ENCODE results near the gene COL4A2. TPM values are rescaled to one million over a fixed set of nuclear protein-coding genes. Genes with fewer than 3 reads are reported as not detected.
A peak's percentile ranks its signal among the peaks of the same experiment; 100 is the strongest.

Gene COL4A2
- polyA plus RNA-seq, 12 donors: 347 to 994 (median 444) TPM

DNA sequence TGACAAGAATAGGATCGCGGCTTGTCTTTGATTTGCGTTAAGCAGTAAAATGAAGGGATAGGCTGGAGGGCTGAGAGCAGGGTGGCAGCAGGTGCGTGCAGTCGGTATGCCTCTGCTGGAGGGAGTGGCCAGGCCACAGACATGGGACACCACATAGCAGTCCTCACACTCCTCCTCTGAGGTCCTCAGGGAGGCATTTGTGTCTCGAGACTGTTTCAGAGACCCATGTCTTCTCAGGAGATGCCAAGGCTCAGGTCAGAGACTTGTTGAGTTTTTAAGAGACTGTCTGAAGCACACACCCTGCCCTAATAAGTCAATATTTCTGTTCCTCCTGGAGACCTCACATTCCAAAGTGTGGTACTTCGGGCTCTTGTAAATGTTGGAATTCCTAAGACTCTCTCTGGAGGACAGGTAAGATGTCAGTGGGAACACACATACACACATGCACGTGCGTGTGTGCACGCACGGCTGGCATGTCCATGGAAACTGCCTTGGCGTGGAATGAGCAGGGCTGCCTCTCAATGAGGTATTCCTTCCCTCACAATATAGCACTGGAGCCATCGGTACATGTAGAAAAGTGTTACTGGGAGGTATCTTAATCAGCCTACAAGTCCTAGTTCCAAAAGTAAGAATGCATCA, 46.4 kb downstream of the COL4A2 start:
- DNase-seq: no peak

GRCh38 chr13:110354123-110354627, 47.1 kb downstream of the COL4A2 start:
- DNase-seq: no peak

- DNase-seq: no peak
Observed at GRCh38 chr13:110354715-110355473, 47.8 kb downstream of the COL4A2 start.

DNA sequence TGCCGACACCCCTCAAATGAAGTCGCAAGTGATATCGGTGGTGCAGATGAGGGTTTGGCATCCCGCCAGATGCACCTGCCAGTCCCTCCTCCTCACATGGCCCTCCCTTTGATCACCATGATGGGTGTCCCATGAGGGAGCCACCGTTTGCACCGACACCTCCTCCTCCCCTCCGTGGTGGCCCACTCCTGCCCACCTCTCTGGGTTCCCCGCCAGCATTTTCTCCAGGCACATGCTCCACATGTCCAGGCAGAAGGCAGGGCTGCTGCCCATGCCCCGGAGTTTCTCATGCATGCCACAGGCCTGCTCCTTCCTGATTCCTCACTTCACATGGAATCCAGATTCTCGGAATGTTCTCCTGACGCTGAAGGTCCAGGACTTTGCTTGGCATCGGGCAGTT, 49.3 kb downstream of the COL4A2 start:
- no peak for DNase-seq

DNA sequence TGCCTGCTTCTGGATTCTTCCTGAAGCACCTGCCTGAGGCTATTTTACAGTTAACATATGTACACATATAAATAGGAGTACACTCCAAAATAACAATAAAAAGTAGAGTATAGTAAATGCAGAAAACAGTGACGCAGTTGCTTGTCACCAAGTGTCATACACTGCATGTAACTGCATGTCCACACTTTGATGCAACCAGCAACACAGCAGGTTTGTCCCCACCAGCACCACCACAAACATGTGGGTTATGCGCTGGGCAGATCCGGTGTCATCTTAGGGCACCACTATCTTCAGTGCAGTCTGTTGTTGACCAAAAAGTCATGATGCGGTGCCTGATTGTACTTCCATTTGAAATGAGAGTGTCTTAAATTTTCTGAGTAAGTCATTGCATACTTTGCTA, 51.3 kb downstream of the COL4A2 start:
- DNase-seq: no peak

- DNase-seq: no peak
Observed at GRCh38 chr13:110359840-110360301, 52.8 kb downstream of the COL4A2 start.

DNA sequence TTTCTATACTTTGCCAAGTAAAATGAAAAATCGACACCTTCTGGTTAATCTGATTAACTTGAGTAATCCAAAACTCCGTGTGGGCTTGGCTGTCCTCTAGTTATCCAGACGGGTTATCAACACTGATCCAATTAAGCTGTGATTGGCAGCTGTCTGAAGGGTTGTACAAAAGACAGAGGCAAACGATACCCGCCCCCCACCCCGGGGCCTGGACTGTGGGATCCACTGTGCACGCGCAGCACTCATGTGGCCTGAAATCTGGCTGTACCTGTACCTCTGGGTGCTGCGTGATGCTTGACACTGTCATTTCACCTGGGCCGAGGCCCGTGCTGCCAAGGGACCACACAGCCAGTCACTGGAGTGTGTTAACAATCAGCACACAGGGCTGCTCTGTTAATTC, 53.5 kb downstream of the COL4A2 start:
- no peak for DNase-seq

DNA sequence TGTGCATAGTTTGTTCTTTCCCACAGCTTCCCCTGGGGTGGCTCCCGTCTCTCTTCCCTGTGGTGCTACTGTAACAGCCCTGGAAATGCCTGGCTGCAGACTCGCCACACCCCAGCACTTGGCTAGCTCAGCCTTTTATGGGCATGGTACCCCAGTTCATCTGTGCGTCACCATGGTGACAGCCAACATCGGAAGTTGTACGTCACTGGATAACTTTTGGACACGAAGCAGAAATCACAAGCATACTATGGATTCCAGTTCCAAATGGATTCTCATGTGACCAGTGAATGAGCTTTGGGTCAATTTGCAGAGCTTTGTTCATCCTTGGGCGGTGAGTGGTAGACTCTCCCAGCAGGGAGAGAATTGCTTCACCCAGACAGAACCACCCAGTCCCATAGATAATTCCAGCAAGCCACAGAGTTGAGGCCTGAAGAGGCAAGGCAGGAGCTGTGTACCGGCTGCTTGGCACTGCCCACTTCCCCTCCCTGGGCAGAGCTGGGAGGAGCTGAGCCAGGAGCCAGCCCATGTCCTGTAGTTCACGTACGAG, 54.4 kb downstream of the COL4A2 start:
- peak; percentile 60 for DNase-seq

DNA sequence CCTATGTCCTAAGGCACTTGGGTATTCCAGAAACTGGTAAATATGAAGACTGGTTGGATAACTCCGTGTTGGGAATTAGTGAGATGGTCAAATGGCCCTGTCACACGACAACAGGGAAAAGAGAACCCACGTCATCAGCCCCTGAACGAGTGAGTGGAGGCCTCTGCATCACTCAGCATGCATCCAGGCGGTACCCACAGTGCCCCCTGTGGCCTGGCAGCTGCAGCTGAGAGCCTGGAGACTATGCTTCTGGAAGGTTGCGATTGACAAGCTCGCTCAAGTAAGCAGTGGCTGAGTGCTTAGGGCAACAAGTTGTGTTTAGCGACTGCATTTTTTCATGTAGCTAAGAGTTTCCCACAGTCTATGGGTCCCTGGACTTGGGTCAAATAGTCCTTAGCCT, 55.9 kb downstream of the COL4A2 start:
- no peak for DNase-seq

DNA sequence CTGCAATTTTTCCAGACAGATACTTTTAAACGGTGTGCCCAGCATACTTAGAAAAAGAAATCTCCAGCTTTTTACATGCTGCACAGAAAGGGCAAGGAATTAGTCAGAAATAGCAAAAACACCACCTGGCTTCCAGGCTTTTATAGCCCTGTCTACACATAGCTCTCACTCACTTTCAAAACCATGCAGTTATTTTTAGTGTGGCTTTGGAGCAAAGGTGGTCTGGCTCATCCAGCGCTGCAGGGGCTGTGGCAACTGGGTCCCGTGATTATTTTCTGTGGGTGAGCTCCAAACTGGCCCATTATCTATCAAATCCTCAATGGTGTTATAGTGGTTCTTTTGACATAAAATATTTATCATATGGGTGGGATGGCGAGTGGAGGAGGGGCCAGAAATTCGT, 57.0 kb downstream of the COL4A2 start:
- DNase-seq: no peak

- DNase-seq: no peak
Observed at GRCh38 chr13:110365876-110366275, 58.8 kb downstream of the COL4A2 start.

GRCh38 chr13:110366733-110367132, 59.6 kb downstream of the COL4A2 start:
- DNase-seq: no peak

DNA sequence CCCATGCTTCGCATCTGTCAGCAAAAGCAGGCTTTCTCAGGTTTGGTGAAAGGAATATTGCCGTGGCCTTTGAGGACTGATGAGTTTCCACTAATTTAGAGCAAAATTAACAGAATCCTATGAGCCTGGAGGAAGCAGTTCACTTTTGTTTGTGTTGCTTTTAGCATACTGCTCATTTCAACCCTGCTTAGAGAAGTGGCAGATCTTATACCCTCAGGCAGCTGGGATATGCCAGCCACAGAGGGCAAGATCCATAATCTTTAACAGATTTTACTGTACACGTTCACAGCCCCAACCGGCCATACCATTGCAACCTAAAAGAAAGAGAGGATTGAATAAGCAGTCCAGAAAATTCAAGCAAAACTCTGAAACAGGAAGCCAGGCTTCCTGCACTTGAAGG, 60.5 kb downstream of the COL4A2 start:
- DNase-seq: no peak

GRCh38 chr13:110368408-110368807, 61.3 kb downstream of the COL4A2 start:
- no peak for DNase-seq

DNA sequence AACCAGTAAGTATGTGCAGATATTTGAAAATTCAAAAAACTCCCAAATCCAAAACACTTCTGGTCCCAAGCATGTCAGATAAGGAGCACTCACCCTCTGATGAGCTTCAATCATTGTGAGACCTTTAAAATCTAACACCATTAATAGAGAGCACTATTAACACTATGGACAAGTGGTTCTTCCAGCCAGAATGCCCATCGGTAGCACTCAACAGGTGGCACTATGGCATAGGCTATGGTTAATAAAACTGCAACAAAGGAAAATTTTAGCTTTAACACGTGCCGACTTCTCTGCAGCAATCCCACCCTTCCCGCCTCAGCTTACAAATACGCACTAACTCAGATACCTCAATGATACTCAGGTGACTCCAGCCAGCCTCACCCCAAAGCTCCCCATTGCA, 62.3 kb downstream of the COL4A2 start:
- no peak for DNase-seq

- no peak for DNase-seq
Observed at GRCh38 chr13:110371550-110372465, 64.7 kb downstream of the COL4A2 start.

DNA sequence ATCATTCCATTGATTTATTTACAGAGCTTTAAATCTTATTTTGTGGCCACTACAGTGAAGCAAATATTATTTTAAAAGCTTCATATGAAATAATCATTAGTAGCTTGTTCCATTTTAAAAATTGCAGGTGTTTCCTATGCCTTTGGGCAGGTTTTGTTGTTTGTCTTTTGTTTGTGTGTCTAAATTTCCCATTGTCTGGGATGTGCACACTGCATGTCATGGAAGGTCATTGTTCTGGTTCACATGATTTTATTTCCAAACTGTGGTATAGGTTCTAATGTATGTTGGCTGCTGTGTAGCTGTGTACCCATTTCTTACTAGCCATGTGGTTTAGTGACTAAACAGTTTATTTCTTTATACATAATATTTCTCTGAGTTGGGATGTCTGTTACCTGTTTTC, 65.6 kb downstream of the COL4A2 start:
- no peak for DNase-seq

DNA sequence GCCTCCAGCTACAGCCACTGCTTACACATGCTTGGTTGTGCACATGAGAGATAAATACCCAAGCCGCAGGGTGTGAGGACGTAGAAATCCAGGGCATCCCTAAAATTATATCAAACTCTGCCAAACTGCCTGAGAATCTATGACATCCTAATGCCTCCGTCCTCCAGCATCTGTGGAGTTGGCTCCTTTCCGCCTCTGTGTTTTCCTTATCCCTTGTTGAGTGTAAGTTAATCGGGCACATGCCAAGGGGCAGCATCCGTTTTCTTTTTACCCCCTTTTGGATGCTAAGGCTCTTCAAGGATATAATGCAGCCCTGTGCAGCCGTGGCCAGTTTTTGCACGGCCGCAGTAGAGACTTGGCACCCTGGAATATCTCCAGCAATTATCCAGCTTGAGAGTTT, 66.5 kb downstream of the COL4A2 start:
- no peak for DNase-seq

DNA sequence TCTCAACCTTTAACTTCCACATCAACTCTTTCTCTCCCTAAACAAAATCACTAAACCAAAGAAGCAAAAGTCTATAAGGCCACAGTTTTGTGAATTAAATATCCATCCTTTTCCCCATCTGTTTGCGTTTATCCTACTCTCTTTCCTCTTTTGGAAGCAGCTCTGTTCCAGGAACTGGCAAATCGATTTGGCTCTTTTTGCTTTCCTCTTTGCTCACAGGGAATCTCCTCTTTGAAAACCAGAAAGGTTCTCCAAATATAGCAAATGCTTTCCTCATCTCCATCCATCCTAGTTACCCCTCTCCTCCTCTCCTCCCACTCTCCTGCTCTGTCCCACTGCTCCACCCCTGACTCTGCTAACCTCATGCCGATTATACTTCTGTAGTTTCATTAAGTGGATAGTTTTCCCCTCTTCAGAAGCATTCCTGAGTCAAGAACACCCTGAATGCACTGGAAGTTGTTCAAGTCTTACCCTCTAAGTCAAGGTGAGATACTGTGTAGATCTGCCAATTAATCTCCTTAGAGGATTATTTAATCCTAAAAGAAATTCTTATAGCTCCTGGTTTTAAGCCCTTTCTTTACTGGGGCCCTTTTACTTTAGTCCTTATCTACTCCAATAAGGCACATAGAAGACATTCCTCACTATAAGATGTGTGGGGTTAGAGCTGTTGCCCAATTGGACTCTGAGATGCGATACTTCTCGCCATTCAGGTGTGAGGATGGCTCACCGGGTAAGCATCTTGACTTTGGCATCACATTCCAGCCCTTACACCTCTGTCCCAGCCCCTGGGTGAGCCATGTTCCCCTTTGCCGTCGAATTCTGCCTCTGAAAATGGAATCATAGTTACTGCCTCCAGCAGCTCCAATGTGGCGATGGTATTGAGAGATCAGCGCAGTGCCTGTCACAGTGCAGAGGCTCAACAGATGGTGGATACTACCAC, 67.6 kb downstream of the COL4A2 start:
- peak; percentile 81 for DNase-seq

DNA sequence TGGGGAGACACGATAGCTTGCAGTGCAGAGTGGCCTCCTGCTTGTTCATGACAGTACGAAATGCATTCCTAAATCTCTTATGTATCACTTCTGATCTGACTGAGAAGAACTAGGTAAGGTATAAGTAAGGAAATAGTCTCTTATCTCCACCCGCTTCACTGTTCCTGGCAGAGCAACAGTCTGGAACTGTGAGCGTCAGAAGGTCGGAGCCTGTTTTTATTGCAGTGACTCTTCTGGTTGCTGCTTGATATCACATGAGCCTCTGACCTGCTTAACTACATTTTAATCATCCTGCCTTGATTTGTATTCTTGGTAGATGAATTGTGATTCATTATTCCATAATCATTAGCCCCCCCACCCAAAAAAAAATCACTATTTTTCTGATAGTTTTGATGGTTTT, 69.0 kb downstream of the COL4A2 start:
- DNase-seq: no peak
